SK-N-SH treated with all-trans-retinoic acid at 6 μM for 48 hours (cell line): Measurements from ENCODE around the gene EPHB6.

ENCODE experiments used
- ARNTL ChIP-seq: fragments of 450-650 bp; formaldehyde crosslinking; IDR thresholded peaks from 2 replicates; pipeline ENCODE4 v1.5.0; 2020; ENCODE audit warnings: low read depth, mild to moderate bottlenecking, moderate library complexity, borderline replicate concordance
- CSDC2 ChIP-seq: fragments of 250-450 bp; sonication (Bioruptor Pico); IDR thresholded peaks from 2 replicates; pipeline ENCODE4 v1.5.0; 2020; ENCODE audit warnings: mild to moderate bottlenecking, moderate library complexity
- ESRRG ChIP-seq: fragments of 250-450 bp; sonication (Bioruptor Pico); IDR thresholded peaks from 2 replicates; pipeline ENCODE4 v1.6.1; 2021; ENCODE audit warnings: mild to moderate bottlenecking
- GLIS3 ChIP-seq: fragments of 250-450 bp; sonication (Bioruptor Pico); IDR thresholded peaks from 2 replicates; pipeline ENCODE4 v1.5.0; 2020; ENCODE audit warnings: mild to moderate bottlenecking, moderate library complexity
- ISL1 ChIP-seq: fragments of 250-450 bp; sonication (Bioruptor Pico); IDR thresholded peaks from 2 replicates; pipeline ENCODE4 v2.1.2; 2022; ENCODE audit warnings: mild to moderate bottlenecking, moderate library complexity
- PPARA ChIP-seq: fragments of 250-450 bp; sonication (Bioruptor Pico); IDR thresholded peaks from 2 replicates; pipeline ENCODE4 v1.5.0; 2020; ENCODE audit warnings: mild to moderate bottlenecking, borderline replicate concordance
- RARB ChIP-seq: fragments of 250-450 bp; sonication (Bioruptor Pico); IDR thresholded peaks from 2 replicates; pipeline ENCODE4 v1.8.0; 2021; ENCODE audit warnings: mild to moderate bottlenecking, moderate library complexity
- SNAI2 ChIP-seq: fragments of 250-450 bp; sonication (Bioruptor Pico); IDR thresholded peaks from 2 replicates; pipeline ENCODE4 v1.5.0; 2020; ENCODE audit warnings: mild to moderate bottlenecking, moderate library complexity
- ZC3H10 ChIP-seq: fragments of 250-450 bp; sonication (Bioruptor Pico); IDR thresholded peaks from 2 replicates; pipeline ENCODE4 v1.5.1; 2021; ENCODE audit warnings: mild to moderate bottlenecking, moderate library complexity
- ZNF565 ChIP-seq: fragments of 450-650 bp; formaldehyde crosslinking; conservative IDR thresholded peaks from 2 replicates; pipeline ENCODE4 v1.5.0; 2020; ENCODE audit warnings: low read depth, mild to moderate bottlenecking, moderate library complexity
- ZNF70 ChIP-seq: fragments of 450-650 bp; formaldehyde crosslinking; IDR thresholded peaks from 2 replicates; pipeline ENCODE4 v1.5.0; 2020; ENCODE audit warnings: mild to moderate bottlenecking, moderate library complexity
- TF ChIP-seq, protein P1 (sequence below): fragments of 250-450 bp; sonication (Bioruptor Pico); IDR thresholded peaks from 2 replicates; pipeline ENCODE4 v1.5.0; 2020; ENCODE audit warnings: mild to moderate bottlenecking, moderate library complexity
- TF ChIP-seq, protein P2 (sequence below): fragments of 250-450 bp; sonication (Bioruptor Pico); IDR thresholded peaks from 2 replicates; pipeline ENCODE4 v1.5.1; 2020; ENCODE audit warnings: low read depth, mild to moderate bottlenecking, moderate library complexity
- TF ChIP-seq, protein P3 (sequence below): fragments of 250-450 bp; sonication (Bioruptor Pico); IDR thresholded peaks from 2 replicates; pipeline ENCODE4 v1.8.0; 2021; ENCODE audit warnings: low read depth, mild to moderate bottlenecking, moderate library complexity, borderline replicate concordance

DNA sequence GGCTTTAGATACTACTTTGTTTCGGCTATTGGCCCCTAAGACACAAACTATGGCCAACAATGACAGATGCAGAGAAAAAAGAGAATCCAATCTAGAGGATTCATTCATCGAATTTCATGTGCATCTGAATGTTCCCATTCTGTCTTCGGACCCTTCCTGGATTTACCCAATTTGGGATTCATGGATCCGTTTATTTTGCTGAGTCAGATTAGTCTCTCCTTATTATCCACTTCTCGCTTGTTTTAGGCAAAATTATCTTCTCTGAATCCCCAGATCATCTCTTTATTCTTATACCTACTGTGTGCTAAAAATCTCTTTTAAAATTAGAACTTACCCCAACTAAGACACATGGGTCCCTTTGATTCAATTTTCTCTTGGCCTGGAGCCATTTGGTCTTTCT, 24.2 kb downstream of the EPHB6 start:
- TF ChIP-seq GLIS3 (CRISPR knock-in tag) (no peak), CSDC2 (CRISPR knock-in tag) (no peak), ISL1 (CRISPR knock-in tag) (no peak), RARB (CRISPR knock-in tag) (no peak), PPARA (no peak), ARNTL (no peak), SNAI2 (no peak), ESRRG (CRISPR knock-in tag) (no peak), ZC3H10 (CRISPR knock-in tag) (no peak), ZNF565 (CRISPR knock-in tag) (no peak), ZNF70 (CRISPR knock-in tag) (no peak)
- TF ChIP-seq, protein P1, sequence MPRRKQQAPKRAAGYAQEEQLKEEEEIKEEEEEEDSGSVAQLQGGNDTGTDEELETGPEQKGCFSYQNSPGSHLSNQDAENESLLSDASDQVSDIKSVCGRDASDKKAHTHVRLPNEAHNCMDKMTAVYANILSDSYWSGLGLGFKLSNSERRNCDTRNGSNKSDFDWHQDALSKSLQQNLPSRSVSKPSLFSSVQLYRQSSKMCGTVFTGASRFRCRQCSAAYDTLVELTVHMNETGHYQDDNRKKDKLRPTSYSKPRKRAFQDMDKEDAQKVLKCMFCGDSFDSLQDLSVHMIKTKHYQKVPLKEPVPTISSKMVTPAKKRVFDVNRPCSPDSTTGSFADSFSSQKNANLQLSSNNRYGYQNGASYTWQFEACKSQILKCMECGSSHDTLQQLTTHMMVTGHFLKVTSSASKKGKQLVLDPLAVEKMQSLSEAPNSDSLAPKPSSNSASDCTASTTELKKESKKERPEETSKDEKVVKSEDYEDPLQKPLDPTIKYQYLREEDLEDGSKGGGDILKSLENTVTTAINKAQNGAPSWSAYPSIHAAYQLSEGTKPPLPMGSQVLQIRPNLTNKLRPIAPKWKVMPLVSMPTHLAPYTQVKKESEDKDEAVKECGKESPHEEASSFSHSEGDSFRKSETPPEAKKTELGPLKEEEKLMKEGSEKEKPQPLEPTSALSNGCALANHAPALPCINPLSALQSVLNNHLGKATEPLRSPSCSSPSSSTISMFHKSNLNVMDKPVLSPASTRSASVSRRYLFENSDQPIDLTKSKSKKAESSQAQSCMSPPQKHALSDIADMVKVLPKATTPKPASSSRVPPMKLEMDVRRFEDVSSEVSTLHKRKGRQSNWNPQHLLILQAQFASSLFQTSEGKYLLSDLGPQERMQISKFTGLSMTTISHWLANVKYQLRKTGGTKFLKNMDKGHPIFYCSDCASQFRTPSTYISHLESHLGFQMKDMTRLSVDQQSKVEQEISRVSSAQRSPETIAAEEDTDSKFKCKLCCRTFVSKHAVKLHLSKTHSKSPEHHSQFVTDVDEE: no peak
- TF ChIP-seq, protein P2, sequence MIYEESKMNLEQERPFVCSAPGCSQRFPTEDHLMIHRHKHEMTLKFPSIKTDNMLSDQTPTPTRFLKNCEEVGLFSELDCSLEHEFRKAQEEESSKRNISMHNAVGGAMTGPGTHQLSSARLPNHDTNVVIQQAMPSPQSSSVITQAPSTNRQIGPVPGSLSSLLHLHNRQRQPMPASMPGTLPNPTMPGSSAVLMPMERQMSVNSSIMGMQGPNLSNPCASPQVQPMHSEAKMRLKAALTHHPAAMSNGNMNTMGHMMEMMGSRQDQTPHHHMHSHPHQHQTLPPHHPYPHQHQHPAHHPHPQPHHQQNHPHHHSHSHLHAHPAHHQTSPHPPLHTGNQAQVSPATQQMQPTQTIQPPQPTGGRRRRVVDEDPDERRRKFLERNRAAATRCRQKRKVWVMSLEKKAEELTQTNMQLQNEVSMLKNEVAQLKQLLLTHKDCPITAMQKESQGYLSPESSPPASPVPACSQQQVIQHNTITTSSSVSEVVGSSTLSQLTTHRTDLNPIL: no peak
- TF ChIP-seq, protein P3, sequence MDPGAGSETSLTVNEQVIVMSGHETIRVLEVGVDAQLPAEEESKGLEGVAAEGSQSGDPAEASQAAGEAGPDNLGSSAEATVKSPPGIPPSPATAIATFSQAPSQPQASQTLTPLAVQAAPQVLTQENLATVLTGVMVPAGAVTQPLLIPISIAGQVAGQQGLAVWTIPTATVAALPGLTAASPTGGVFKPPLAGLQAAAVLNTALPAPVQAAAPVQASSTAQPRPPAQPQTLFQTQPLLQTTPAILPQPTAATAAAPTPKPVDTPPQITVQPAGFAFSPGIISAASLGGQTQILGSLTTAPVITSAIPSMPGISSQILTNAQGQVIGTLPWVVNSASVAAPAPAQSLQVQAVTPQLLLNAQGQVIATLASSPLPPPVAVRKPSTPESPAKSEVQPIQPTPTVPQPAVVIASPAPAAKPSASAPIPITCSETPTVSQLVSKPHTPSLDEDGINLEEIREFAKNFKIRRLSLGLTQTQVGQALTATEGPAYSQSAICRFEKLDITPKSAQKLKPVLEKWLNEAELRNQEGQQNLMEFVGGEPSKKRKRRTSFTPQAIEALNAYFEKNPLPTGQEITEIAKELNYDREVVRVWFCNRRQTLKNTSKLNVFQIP (CRISPR knock-in tag): no peak
